GM18502 (cell line): ENCODE results near the gene IL33.

Experiments
- ATAC-seq: cut with Tn5 transposase; IDR thresholded peaks from one replicate; pipeline ENCODE4 v1.9.1; 2021; ENCODE audit warnings: mild to moderate bottlenecking; ENCODE audit not compliant: unreplicated experiment, poor library complexity

IL33 gene

GRCh38 chr9:6277417-6277816, 61.8 kb downstream of the IL33 start:
- ATAC-seq, result no peak

GRCh38 chr9:6301858-6302257, 86.3 kb downstream of the IL33 start:
- no peak for ATAC-seq

GRCh38 chr9:6302417-6302816, 86.8 kb downstream of the IL33 start:
- no peak for ATAC-seq

- no peak for ATAC-seq
Measured at GRCh38 chr9:6304232-6304631, 88.6 kb downstream of the IL33 start.

GRCh38 chr9:6305954-6306563, 90.5 kb downstream of the IL33 start:
- ATAC-seq, result no peak
